ENCODE data around the gene GTF2F2. TPM values are rescaled to one million over a fixed set of nuclear protein-coding genes. Genes with fewer than 3 reads are reported as not detected.

The GTF2F2 gene
- total and polyA plus RNA-seq, 9 of the 15 experiments (the other 6 are each of a cell fraction or from before 2014, with no cell fraction given), result 19.7 to 44.8 (median 32.4) TPM

DNA sequence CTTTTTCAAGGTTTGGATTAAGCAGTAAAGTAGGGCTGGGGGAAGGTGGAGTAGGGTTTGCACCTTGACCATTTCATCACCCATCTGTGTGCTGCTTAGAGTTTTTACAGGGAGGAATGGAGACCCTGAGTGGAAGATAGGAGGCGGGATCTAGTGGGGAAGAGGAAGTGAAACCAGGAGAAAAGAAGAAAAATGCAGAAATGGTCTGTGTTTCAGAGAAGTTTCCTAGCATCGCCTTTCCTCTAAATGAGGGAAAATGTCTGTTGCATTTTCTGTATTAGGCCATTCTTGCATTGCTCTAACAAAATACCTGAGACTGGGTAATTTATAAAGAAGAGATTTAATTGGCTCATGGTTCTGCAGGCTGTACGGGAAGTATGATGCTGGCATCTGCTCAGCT is 156.6 kb downstream of the GTF2F2 start:
- ChIA-PET CTCF (ENCODE audit: low intra/inter-chr PET ratio) (no interaction called here), POLR2A (no interaction called here)
- Histone ChIP-seq H3K4me2 (ENCODE audit: insufficient read depth, low read length) (no peak overlapping the region), H3K4me3 (no peak overlapping the region), H3K4me1 (replicated peaks in 1 of 2; ENCODE audit: control insufficient read depth in 2 of 2, insufficient read depth in 2 of 2, low read length in 2 of 2) (no peaks in the 10 kb centered on the region; a peak in 1 of 5 replicates), H3K9me3 (replicated peaks; ENCODE audit: control insufficient read depth, insufficient read depth, low read depth, low read length) (no peaks in the 10 kb centered on the region), H2AFZ (ENCODE audit: low read depth, low read length) (no peak overlapping the region), H3K9ac (ENCODE audit: insufficient read depth in 1 of 2, low read depth in 2 of 2, low read length in 2 of 2) (no peak overlapping the region), H3K9me1 (ENCODE audit: control insufficient read depth, insufficient read depth, low read length) (no peaks in the 10 kb centered on the region), H3K27ac (ENCODE audit: extremely low read depth, low read depth, low read length) (no peak overlapping the region), H4K20me1 (replicated peaks; ENCODE audit: control insufficient read depth, insufficient read depth, low read length) (no peaks in the 10 kb centered on the region), H3K36me3 (ENCODE audit: control insufficient read depth, insufficient read depth, low read length) (0 out of 3 replicates have a peak, but pooled peaks cover 6% of the 10 kb centered on the region), H3K27me3 (ENCODE audit: control insufficient read depth in 2 of 2, insufficient read depth in 2 of 2, low read length in 2 of 2) (no peaks in the 10 kb centered on the region), H3K79me2 (ENCODE audit: control insufficient read depth, insufficient read depth, low read length) (no peaks in the 10 kb centered on the region)
- 95% methylated on average over 3 of the region's 3 CpGs for WGBS (ENCODE audit: insufficient coverage, low coverage, missing lambda C conversion rate)
- intact Hi-C loops (cut with micrococcal nuclease), result no loop called here
- BruUV-seq (replicated peaks), result no TSS peak
- DNase-seq (ENCODE audit: extremely low read depth in 1 of 4, low spot score in 3 of 4) (no peak), FAIRE-seq (no peak), ATAC-seq (no peak)
- in situ Hi-C loops (cut with MboI), result no loop called here
- TF ChIP-seq MTA1 (IDR thresholded peaks at IDR 0.05; ENCODE audit: borderline replicate concordance), result no peak
- no peak for TF ChIP-seq ZC3H4 (CRISPR knock-in tag; IDR thresholded peaks at IDR 0.05; ENCODE audit: borderline replicate concordance)
- no peak for TF ChIP-seq CHD1 (IDR thresholded peaks at IDR 0.05; ENCODE audit: low read length)
- no peak for TF ChIP-seq HLTF (IDR thresholded peaks at IDR 0.05)
- TF ChIP-seq SNRNP70 (optimal IDR thresholded peaks at IDR 0.05; ENCODE audit: low read depth, low read length), result no peak
- TF ChIP-seq, protein P1, sequence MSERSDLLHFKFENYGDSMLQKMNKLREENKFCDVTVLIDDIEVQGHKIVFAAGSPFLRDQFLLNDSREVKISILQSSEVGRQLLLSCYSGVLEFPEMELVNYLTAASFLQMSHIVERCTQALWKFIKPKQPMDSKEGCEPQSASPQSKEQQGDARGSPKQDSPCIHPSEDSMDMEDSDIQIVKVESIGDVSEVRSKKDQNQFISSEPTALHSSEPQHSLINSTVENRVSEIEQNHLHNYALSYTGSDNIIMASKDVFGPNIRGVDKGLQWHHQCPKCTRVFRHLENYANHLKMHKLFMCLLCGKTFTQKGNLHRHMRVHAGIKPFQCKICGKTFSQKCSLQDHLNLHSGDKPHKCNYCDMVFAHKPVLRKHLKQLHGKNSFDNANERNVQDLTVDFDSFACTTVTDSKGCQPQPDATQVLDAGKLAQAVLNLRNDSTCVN (CRISPR knock-in tag; IDR thresholded peaks at IDR 0.05), result no peak
- no peak for TF ChIP-seq PURB (CRISPR knock-in tag; IDR thresholded peaks at IDR 0.05; ENCODE audit: low read depth)
- no peak for TF ChIP-seq FOS (IDR thresholded peaks at IDR 0.05; ENCODE audit: extremely low read depth, insufficient read length)
- TF ChIP-seq PPARD (CRISPR knock-in tag; IDR thresholded peaks at IDR 0.05), result no peak
- TF ChIP-seq, protein P2, sequence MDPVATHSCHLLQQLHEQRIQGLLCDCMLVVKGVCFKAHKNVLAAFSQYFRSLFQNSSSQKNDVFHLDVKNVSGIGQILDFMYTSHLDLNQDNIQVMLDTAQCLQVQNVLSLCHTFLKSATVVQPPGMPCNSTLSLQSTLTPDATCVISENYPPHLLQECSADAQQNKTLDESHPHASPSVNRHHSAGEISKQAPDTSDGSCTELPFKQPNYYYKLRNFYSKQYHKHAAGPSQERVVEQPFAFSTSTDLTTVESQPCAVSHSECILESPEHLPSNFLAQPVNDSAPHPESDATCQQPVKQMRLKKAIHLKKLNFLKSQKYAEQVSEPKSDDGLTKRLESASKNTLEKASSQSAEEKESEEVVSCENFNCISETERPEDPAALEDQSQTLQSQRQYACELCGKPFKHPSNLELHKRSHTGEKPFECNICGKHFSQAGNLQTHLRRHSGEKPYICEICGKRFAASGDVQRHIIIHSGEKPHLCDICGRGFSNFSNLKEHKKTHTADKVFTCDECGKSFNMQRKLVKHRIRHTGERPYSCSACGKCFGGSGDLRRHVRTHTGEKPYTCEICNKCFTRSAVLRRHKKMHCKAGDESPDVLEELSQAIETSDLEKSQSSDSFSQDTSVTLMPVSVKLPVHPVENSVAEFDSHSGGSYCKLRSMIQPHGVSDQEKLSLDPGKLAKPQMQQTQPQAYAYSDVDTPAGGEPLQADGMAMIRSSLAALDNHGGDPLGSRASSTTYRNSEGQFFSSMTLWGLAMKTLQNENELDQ (CRISPR knock-in tag; IDR thresholded peaks at IDR 0.05; ENCODE audit: borderline replicate concordance), result no peak
- no peak for TF ChIP-seq FOXM1 (IDR thresholded peaks at IDR 0.05; ENCODE audit: low read depth)
- no peak for TF ChIP-seq FOXM1 (CRISPR knock-in tag; IDR thresholded peaks at IDR 0.05; ENCODE audit: low read depth)
- no peak for TF ChIP-seq ZFP36 (IDR thresholded peaks at IDR 0.05; ENCODE audit: low read depth, low read length, partially characterized antibody)
